OCI-LY3 (cell line): ENCODE measurements around the gene PCNX2.

ENCODE experiments used
- CTCF ChIP-seq: fragments of 200-600, 300-600 bp; sonication (generic); IDR thresholded peaks from 2 replicates; pipeline ENCODE4 v1.5.1; 2014; ENCODE audit warnings: antibody characterized with exemption, low read length, low read depth
- EZH2phosphoT487 ChIP-seq: fragments of 200-600 bp; shearing (Covaris generic); IDR thresholded peaks from 2 replicates; pipeline ENCODE4 v1.6.1; 2018; ENCODE audit warnings: antibody characterized with exemption, mixed run types, low read depth

GRCh38 chr1:233078396-233078795 is 217.1 kb downstream of the PCNX2 start:
- TF ChIP-seq EZH2phosphoT487 (no peak), CTCF (no peak)
